MV-4-11 (cell line): ENCODE data around the gene SLC29A4.
"Not testable (repeated sequence)": the region's sequence is repeated elsewhere in the genome, so short reads cannot be mapped to it uniquely, and the experiment has no call there.

Experiments
- DNase-seq: peaks from one replicate; lab custom pipeline; 2025; lab: John Stamatoyannopoulos, UW

Gene SLC29A4, protein sequence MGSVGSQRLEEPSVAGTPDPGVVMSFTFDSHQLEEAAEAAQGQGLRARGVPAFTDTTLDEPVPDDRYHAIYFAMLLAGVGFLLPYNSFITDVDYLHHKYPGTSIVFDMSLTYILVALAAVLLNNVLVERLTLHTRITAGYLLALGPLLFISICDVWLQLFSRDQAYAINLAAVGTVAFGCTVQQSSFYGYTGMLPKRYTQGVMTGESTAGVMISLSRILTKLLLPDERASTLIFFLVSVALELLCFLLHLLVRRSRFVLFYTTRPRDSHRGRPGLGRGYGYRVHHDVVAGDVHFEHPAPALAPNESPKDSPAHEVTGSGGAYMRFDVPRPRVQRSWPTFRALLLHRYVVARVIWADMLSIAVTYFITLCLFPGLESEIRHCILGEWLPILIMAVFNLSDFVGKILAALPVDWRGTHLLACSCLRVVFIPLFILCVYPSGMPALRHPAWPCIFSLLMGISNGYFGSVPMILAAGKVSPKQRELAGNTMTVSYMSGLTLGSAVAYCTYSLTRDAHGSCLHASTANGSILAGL

DNA sequence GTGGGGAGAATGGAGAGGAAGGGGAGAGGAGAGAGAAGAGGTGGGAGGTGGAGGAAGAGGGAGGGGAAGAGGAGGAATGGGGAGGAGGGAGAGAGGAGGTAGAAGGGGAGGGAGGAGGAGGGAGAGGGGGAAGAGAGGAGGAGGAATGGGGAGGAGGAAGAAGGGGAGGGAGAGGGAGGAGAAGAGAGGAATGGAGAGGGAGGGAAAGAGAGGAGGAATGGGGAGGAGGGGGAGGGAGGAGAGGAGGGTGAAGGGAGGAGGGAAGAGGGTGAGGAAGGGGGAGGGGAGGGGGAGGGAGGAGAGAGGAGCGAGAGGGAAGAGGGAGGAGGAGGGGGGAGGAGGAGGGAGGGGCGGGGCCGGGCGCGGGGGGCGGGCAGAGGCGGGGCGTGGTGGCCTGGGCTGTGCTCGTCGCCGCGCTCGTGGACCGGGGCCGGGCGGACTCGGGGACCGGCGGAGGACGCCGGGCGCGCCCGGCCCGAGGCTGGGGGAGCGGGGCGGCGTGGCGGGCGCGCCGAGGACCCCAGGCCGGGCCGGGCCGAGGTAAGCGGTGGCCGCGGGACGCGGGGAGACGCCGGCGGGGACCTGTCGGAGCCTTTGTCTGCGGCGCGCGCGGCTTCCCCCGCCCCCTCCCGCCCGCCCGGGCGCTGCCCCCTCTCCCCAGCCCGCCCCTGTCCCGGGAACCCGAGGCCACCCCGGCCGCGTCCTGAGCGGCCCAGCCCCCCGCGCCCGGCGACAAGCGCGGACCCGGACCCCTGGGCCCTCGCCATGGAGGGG lies at the start of gene SLC29A4:
Gene SLC29A4 (plus strand): TSS at position 401 of the 774 bp plus-strand sequence. CDS start 4,874 bp downstream, outside the sequence.
- DNase-seq = no peak

DNA sequence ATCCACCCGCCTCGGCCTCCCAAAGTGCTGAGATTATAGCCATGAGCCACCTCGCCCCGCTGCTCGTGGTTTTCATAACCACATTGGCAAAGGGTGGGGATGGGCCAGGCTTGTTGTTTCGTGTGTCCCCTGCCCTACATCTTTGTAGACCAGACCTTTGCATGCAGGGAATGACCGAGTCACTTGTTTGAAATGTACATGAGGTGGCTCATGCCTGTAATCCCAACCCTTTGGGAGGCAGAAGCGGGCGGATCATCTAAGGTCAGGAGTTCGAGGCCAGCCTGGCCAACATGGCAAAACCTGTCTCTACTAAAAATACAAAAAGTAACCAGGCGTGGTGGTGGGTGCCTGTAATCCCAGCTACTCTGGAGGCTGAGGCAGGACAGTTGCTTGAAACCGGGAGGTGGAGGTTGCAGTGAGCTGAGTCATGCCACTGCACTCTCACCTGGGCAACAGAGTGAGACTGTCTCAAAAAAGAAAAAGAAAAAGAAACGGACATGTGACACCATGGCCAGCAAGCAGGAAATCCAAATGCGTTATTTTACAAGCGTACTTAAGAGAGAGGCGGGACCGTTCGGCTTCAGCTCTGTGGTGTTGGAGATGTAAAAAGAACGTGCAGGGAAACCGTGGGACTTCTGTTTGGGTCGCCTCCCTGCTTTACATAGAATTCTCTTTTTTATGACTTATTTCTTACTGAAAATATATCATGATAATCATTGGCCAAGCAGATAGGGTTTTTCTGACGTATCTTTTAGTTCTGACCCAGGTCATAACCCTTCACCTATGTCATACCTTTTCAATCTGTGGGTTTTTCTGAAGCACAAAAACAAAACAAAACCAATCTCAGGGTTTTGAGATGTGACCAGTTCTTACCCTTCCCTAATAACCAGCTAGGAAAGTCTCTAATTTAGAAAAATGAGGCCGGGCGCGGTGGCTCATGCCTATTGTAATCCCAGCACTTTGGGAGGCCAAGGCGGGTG lies 47.6 kb upstream of the SLC29A4 start:
- peak; percentile 22 for DNase-seq

- peak; percentile 88 for DNase-seq
These were observed 45.5 kb upstream of the SLC29A4 start for GRCh38 chr7:5237286-5237685.

DNA sequence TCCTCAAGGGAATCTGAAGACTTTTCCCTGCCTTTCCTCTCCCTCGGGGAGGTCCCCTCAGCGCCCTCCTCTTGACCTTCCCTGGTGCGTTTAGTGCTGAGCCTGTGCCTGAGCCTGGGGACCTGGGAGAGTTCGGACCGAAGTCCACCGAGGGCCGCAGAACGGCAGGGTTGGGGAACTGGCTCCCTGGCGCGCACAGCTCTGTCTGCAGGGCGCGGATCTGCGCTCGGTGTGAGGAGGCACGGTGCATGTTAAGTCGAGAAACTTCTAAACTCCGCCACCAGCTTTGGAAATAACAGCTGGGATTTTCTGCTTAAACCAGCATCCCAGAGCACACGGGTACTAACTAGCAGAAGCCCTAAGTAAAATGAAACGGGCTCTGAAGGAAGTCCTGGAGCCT lies 44.2 kb upstream of the SLC29A4 start:
- DNase-seq = no peak

DNA sequence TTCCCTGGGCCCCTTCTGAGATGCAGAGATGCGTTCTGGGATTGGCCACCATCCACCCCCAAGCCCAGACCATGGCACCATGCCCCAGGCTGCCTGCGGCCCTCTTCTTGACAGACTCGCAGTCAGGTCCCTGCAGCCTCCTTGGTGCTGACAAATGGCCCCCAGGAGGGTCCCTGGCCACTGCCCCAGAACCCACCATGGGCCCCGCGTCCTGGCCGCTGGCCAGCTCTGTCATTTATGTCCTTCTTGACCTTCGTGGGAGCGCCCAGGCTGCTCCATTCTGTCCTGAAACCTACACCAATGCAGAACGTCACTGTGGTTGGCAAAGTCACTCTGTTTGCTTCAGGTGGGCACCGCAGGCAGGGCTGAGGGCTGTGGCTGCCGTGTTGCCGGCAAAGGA lies 39.5 kb upstream of the SLC29A4 start:
- DNase-seq = no peak

DNA sequence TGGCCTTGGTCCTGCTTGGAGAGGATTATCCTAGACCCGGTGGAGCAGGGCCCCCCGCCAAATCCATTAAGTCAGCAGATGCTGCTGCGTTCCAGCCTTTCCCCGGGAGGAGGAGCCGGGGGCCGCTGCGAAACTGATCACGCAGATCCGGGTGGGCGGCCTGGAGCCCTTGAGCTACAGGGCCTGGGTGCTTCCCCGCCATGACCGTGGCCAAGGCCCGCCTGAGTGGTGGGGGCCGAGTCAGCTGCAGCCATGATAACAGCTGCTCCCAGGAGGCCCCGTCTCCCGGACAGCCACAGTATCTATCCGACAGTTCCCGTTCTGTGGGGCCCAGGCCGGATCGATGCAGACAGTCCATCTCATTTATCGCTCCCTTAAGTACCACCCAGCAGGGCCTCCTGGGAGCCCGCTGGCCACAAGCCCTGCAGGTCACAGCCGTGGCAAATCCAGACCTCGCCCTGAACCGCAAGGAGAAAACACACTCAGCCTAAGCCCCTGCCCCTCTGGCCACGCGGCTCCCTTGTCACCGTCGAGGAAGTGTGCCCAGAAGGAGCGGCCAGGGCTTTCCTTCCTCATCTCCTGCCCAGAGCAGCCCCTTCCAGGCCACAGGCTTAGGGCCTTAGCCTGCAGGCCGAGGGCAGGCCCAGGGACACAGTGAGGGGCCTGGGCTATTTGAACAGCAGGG lies 34.4 kb upstream of the SLC29A4 start:
- DNase-seq = no peak

GRCh38 chr7:5250787-5251186 lies 32.0 kb upstream of the SLC29A4 start:
- DNase-seq = not testable (repeated sequence)

DNA sequence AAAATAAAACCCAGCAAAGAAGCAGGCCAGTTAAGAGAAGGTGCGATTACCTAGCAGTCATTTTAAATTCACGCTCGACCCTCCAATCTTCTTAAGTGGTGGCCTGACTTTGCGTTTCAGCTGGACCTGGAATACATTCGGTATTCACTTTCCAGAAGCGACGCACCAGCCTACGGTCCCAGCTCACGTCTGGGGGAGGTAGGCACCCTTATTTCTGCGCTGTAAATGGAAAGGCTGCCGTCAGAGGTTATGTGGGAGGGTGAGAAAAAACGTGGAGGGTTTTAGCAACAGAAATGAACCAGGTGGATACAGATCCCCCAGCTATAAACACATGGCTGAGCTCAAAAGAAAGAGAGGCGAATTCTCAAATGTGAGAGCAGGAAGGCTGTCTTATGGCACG lies 29.2 kb upstream of the SLC29A4 start:
- DNase-seq = not testable (repeated sequence)

GRCh38 chr7:5254371-5254770 lies 28.4 kb upstream of the SLC29A4 start:
- peak; percentile 75 for DNase-seq

- no peak for DNase-seq
These were observed 26.9 kb upstream of the SLC29A4 start for GRCh38 chr7:5255832-5256231.

- not testable (repeated sequence) for DNase-seq
These were observed 22.1 kb upstream of the SLC29A4 start for GRCh38 chr7:5260530-5261068.

- DNase-seq = not testable (repeated sequence)
These were observed 19.7 kb upstream of the SLC29A4 start for GRCh38 chr7:5263066-5263465.

DNA sequence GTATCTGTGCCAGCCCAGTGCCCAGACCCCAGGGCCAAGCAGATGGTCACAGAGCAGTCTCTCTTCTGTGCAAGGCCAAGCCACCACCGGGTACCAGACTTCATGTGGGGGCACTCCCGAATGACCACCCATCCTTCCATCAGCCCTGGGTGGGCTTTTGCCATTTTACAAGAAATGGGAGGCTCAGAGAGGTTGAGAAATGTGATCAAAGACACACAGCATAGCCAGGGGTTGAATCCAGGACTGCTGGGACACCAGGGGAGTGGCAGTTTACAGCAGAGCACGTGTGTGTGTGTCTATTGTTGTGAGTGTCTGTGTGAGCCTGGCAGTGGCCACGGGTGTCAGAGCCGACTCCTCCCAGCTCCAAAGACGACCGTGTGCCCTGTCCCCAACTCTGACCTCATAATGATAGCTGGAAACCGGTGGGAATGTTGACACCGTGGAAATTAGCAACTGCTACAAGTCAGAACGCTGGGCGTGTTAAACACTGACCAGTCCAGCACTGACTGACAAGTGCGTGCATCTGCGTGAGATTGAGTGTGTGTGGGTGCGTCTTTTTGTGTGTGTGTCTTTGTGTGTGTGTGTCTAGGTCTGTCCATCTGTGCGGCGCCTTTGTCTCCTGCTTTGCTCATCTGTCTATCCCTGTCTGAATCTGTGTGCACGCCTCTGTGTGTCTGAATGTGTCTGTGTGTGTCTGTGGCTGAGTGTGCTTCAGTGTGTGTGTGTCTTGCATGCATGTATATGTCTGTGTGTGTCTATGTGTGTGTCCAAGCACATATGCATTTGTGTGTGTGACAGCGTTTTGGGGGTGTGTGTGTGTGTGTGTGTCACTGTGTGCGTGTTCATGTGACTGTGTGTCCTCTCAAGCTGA lies 17.2 kb upstream of the SLC29A4 start:
- DNase-seq = no peak

GRCh38 chr7:5266191-5267028 lies 16.3 kb upstream of the SLC29A4 start:
- no peak for DNase-seq

DNA sequence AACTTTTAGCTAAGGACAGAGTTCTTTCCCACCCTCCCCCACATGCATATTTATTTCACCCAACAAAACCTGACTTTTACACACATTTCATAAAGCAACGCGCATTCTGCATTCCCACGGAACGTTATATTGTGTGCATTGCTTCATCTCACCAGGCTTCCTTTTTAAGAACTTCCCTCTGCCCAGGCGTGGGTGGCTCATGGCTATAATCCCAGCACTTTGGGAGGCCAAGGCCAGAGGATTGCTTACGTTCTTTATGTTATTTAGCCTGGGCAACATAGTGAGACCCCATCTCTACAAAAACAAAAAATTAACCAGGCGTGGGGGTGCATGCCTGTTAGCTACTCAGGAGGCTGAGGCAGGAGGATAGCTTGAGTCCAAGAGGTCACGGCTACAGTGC lies 14.9 kb upstream of the SLC29A4 start:
- DNase-seq = peak; percentile 60

GRCh38 chr7:5269992-5270657 lies 12.6 kb upstream of the SLC29A4 start:
- DNase-seq = not testable (repeated sequence)

GRCh38 chr7:5270788-5271187 lies 12.0 kb upstream of the SLC29A4 start:
- DNase-seq = no peak

GRCh38 chr7:5273831-5274405 lies 8.8 kb upstream of the SLC29A4 start:
- DNase-seq = not testable (repeated sequence)
